SK-N-SH (cell line): Measurements from ENCODE around the gene MLX. TPM values are rescaled to one million over a fixed set of nuclear protein-coding genes. Genes with fewer than 3 reads are reported as not detected.
"Not testable (repeated sequence)": the region's sequence is repeated elsewhere in the genome, so short reads cannot be mapped to it uniquely, and the experiment has no call there.

Source experiments
- CTCF ChIA-PET: fragments of 300-600, 350-600 bp; formaldehyde crosslinking; extraction: SDS; loops from one replicate; lab custom pipeline; 2021; lab: Yijun Ruan, JAX
- POLR2A ChIA-PET: fragments of 350-600 bp; sonication (Branson Sonifier 250); formaldehyde crosslinking; extraction: SDS; loops from one replicate; lab custom pipeline; 2020; ENCODE audit warnings: antibody characterized with exemption, inconsistent platforms; lab: Yijun Ruan, JAX
- DNase-seq: peaks from one replicate; pipeline ENCODE4 v3.0.0; 2012
- H2AFZ ChIP-seq: fragments of 200-600 bp; sonication (generic); 2 replicates; pipeline ENCODE4 v1.8.1; 2016; ENCODE audit warnings: antibody characterized with exemption, mild to moderate bottlenecking, low read depth
- H3F3A ChIP-seq: fragments of 200-600 bp; sonication (generic); replicated peaks from 2 replicates; pipeline ENCODE3; 2016; ENCODE audit warnings: antibody characterized with exemption, mild to moderate bottlenecking; ENCODE audit not compliant: insufficient read depth
- H3K27ac ChIP-seq, 2 experiments: fragments of 200-500 bp in 1 of 2; fragments of 200-600 bp in 1 of 2; sonication (Bioruptor generic) in 1 of 2; sonication (generic), shearing (Covaris generic) in 1 of 2; 2 replicates each; pipeline versions ENCODE4 v1.5.1 to v1.6.1; 2014 to 2016; ENCODE audit warnings: low read depth in 2 of 2, inconsistent platforms in 1 of 2, low read length in 1 of 2, mild to moderate bottlenecking in 1 of 2, mixed read lengths in 1 of 2
- H3K27me3 ChIP-seq: fragments of 200-600 bp; sonication (generic), shearing (Covaris generic); 2 replicates; pipeline ENCODE4 v1.6.1; 2016; ENCODE audit warnings: mixed run types; ENCODE audit not compliant: insufficient read depth
- H3K36me3 ChIP-seq, 2 experiments: fragments of 200-500 bp in 1 of 2; fragments of 200-600 bp in 1 of 2; sonication (Bioruptor generic) in 1 of 2; sonication (generic) in 1 of 2; replicated peaks in 1 of 2; 2 replicates each; pipeline versions ENCODE3 to v1.5.1; 2014 to 2016; ENCODE audit warnings: low read length in 1 of 2, mild to moderate bottlenecking in 1 of 2; ENCODE audit not compliant: insufficient read depth in 2 of 2, control insufficient read depth in 1 of 2
- H3K4me1 ChIP-seq, 2 experiments: fragments of 200-500 bp in 1 of 2; fragments of 200-600 bp in 1 of 2; sonication (Bioruptor generic) in 1 of 2; sonication (generic), shearing (Covaris generic) in 1 of 2; 2 replicates each; pipeline versions ENCODE4 v1.5.1 to v1.6.1; 2014 to 2016; ENCODE audit warnings: low read depth in 1 of 2, low read length in 1 of 2, mixed run types in 1 of 2; ENCODE audit not compliant: insufficient read depth in 2 of 2, control insufficient read depth in 1 of 2
- H3K4me2 ChIP-seq: fragments of 200-600 bp; sonication (generic), shearing (Covaris generic); 2 replicates; pipeline ENCODE4 v1.6.1; 2017; ENCODE audit warnings: mixed run types
- H3K4me3 ChIP-seq, 2 experiments: fragments of 200-500 bp in 1 of 2; fragments of 200-600 bp in 1 of 2; sonication (Bioruptor generic) in 1 of 2; sonication (generic), shearing (Covaris generic) in 1 of 2; 2 replicates each; pipeline versions ENCODE4 v1.5.1 to v1.8.1; 2014 to 2016; ENCODE audit warnings: low read depth in 2 of 2, inconsistent platforms in 1 of 2, low read length in 1 of 2, mild to moderate bottlenecking in 1 of 2, mixed read lengths in 1 of 2, moderate library complexity in 1 of 2
- H3K79me2 ChIP-seq: fragments of 200-600 bp; sonication (generic); 2 replicates; pipeline ENCODE4 v1.8.1; 2017; ENCODE audit warnings: mild to moderate bottlenecking; ENCODE audit not compliant: insufficient read depth
- H3K9ac ChIP-seq: fragments of 200-600 bp; sonication (generic); 2 replicates; pipeline ENCODE4 v1.6.1; 2017; ENCODE audit warnings: mixed run types
- H3K9me2 ChIP-seq: fragments of 200-600 bp; sonication (generic); 2 replicates; pipeline ENCODE4 v1.6.1; 2017; ENCODE audit warnings: mixed run types
- H3K9me3 ChIP-seq: fragments of 200-600 bp; sonication (generic); 2 replicates; pipeline ENCODE4 v1.6.1; 2017; ENCODE audit warnings: mixed run types, mild to moderate bottlenecking, moderate library complexity
- H4K20me1 ChIP-seq: fragments of 200-600 bp; sonication (generic); 2 replicates; pipeline ENCODE4 v1.6.1; 2017; ENCODE audit warnings: mild to moderate bottlenecking, mixed run types; ENCODE audit not compliant: insufficient read depth
- CHD2 ChIP-seq: fragments of 150-350 bp; IDR thresholded peaks from 2 replicates; pipeline ENCODE4 v1.6.1; 2018; ENCODE audit warnings: low read length; ENCODE audit not compliant: partially characterized antibody
- EP300 ChIP-seq, 2 experiments: IDR thresholded peaks; 2 replicates each; pipeline versions ENCODE4 v1.4.0 to v1.6.1; 2012; ENCODE audit warnings: borderline replicate concordance in 1 of 2, low read depth in 1 of 2, low read length in 1 of 2
- FOSL2 ChIP-seq: IDR thresholded peaks from 2 replicates; pipeline ENCODE4 v1.4.0; 2012; ENCODE audit warnings: low read depth, mild to moderate bottlenecking, moderate library complexity, borderline replicate concordance
- FOXJ3 ChIP-seq: sonication (generic); formaldehyde crosslinking; IDR thresholded peaks from 2 replicates; pipeline ENCODE4 v1.5.1; 2020; ENCODE audit warnings: mild to moderate bottlenecking, missing genetic modification reagents
- GABPA ChIP-seq: IDR thresholded peaks from 2 replicates; pipeline ENCODE4 v1.4.0; 2012; ENCODE audit warnings: low read depth, mild to moderate bottlenecking
- GATA2 ChIP-seq: sonication (generic); formaldehyde crosslinking; IDR thresholded peaks from 2 replicates; pipeline ENCODE4 v1.5.0; 2020; ENCODE audit warnings: mild to moderate bottlenecking, missing genetic modification reagents
- JUND ChIP-seq: IDR thresholded peaks from 2 replicates; pipeline ENCODE4 v1.4.0; 2012
- MXI1 ChIP-seq: IDR thresholded peaks from 2 replicates; pipeline ENCODE4 v1.6.1; 2012; ENCODE audit warnings: mild to moderate bottlenecking, low read depth, low read length, improper control_type of control experiment
- NFIC ChIP-seq: IDR thresholded peaks from 2 replicates; pipeline ENCODE4 v1.4.0; 2012; ENCODE audit warnings: borderline replicate concordance
- NRF1 ChIP-seq: IDR thresholded peaks from 2 replicates; pipeline ENCODE4 v1.6.1; 2012; ENCODE audit warnings: low read depth, mild to moderate bottlenecking, low read length
- RFX5 ChIP-seq: IDR thresholded peaks from 2 replicates; pipeline ENCODE4 v1.6.1; 2012; ENCODE audit warnings: mild to moderate bottlenecking, improper control_type of control experiment, low read length
- TCF12 ChIP-seq: IDR thresholded peaks from 2 replicates; pipeline ENCODE4 v1.4.0; 2012
- YY1 ChIP-seq: IDR thresholded peaks from 2 replicates; pipeline ENCODE4 v1.4.0; 2012; ENCODE audit warnings: low read depth, mild to moderate bottlenecking
- whole genome bisulfite sequencing: methylation state at CpG from one replicate; pipeline ENCODE4 v1.1.6; 2017; ENCODE audit warnings: low lambda C conversion rate; 5-methylcytosine and 5-hydroxymethylcytosine counted together
- polyA plus RNA-seq, 3 experiments: library from polyadenylated mRNA; depleted of rRNA; stranded (reverse); fragments of >200 nt; gene quantifications; 2 replicates each; pipeline ENCODE4 v1.2.3, GENCODE V29; 2012
- TF ChIP-seq, protein P1 (sequence below): fragments of 150-350 bp; IDR thresholded peaks from 2 replicates; pipeline ENCODE4 v1.6.1; 2017; ENCODE audit warnings: antibody characterized with exemption, low read length, low read depth, borderline replicate concordance
- TF ChIP-seq, protein P2 (sequence below): IDR thresholded peaks from 2 replicates; pipeline ENCODE4 v1.4.0; 2012; ENCODE audit warnings: low read depth, borderline replicate concordance
- TF ChIP-seq, protein P3 (sequence below): fragments of 200-600 bp; sonication (generic); IDR thresholded peaks from 2 replicates; pipeline ENCODE4 v1.6.1; 2017; ENCODE audit warnings: antibody characterized with exemption, mild to moderate bottlenecking, moderate library complexity
- TF ChIP-seq, protein P4 (sequence below): IDR thresholded peaks from 2 replicates; pipeline ENCODE4 v1.4.0; 2012; ENCODE audit warnings: low read depth

MLX gene
- polyA plus RNA-seq, 1 of the 3 experiments (the other 2 are of a cell fraction) = 44.5 TPM

DNA sequence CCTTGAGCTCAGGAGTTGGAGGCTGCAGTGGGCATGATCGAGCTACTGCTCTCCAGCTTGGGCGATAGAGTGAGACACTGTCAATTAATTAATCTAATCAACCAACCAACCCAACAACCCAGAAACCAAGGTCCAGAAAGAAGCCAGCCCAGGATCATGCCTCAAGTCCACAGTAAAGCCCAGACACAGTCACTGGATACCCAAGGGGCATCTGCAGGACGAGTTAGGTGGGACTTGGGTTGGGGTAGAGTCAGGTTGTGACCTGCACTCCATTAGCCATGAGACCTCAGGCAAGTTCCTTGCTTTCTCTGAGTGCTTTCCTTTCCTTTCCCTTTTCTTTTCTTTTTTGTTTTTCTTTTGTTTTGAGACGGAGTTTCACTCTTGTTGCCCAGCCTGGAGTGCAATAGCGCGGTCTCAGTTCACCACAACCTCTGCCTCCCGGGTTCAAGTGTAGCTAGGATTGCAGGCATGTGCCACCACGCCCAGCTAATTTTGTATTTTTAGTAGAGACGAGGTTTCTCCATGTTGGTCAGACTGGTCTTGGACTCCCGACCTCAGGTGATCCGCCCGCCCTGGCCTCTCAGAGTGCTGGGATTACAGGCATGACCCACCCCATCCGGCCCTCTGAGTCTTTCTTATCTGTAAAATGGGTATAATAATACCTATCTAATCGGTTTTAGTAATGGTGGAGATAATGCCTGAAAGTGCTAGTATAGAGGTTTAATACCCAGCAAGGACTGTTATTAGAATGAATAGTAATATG is 17.7 kb upstream of the MLX start:
- Histone ChIP-seq H4K20me1 (no peaks in the 10 kb centered on the region), H3K9me2 (no peaks in the 10 kb centered on the region), H3K27ac (no peak overlapping the region), H3K79me2 (peaks cover 35% of the 10 kb centered on the region; the same call in 1 of the 2 replicates), H3K27me3 (no peaks in the 10 kb centered on the region), H3K9me3 (no peaks in the 10 kb centered on the region), H3K9ac (no peak overlapping the region), H3K36me3 (peaks cover 3 to 9% of the 10 kb centered on the region in 2 experiments), H3K4me2 (no peak overlapping the region), H3F3A (peaks cover 8% of the 10 kb centered on the region), H3K4me1 (peaks cover 2 to 14% of the 10 kb centered on the region in 2 experiments; a peak in 1 of 4 replicates), H2AFZ (no peak overlapping the region), H3K4me3 (no peak overlapping the region)
- no peak for DNase-seq
- WGBS = 84% methylated on average over 14 of the region's 14 CpGs
- CTCF ChIA-PET = no interaction called here
- POLR2A ChIA-PET = no interaction called here
- no peak for TF ChIP-seq FOSL2
- TF ChIP-seq JUND = no peak
- TF ChIP-seq FOXJ3 (CRISPR knock-in tag) = no peak
- TF ChIP-seq NRF1 = no peak
- no peak for TF ChIP-seq MXI1
- TF ChIP-seq NFIC = no peak
- TF ChIP-seq RFX5 = no peak
- TF ChIP-seq, protein P1, sequence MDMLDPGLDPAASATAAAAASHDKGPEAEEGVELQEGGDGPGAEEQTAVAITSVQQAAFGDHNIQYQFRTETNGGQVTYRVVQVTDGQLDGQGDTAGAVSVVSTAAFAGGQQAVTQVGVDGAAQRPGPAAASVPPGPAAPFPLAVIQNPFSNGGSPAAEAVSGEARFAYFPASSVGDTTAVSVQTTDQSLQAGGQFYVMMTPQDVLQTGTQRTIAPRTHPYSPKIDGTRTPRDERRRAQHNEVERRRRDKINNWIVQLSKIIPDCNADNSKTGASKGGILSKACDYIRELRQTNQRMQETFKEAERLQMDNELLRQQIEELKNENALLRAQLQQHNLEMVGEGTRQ = no peak
- no peak for TF ChIP-seq GABPA
- no peak for TF ChIP-seq CHD2
- TF ChIP-seq, protein P2, sequence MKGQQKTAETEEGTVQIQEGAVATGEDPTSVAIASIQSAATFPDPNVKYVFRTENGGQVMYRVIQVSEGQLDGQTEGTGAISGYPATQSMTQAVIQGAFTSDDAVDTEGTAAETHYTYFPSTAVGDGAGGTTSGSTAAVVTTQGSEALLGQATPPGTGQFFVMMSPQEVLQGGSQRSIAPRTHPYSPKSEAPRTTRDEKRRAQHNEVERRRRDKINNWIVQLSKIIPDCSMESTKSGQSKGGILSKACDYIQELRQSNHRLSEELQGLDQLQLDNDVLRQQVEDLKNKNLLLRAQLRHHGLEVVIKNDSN = no peak
- TF ChIP-seq TCF12 = no peak
- TF ChIP-seq, protein P3, sequence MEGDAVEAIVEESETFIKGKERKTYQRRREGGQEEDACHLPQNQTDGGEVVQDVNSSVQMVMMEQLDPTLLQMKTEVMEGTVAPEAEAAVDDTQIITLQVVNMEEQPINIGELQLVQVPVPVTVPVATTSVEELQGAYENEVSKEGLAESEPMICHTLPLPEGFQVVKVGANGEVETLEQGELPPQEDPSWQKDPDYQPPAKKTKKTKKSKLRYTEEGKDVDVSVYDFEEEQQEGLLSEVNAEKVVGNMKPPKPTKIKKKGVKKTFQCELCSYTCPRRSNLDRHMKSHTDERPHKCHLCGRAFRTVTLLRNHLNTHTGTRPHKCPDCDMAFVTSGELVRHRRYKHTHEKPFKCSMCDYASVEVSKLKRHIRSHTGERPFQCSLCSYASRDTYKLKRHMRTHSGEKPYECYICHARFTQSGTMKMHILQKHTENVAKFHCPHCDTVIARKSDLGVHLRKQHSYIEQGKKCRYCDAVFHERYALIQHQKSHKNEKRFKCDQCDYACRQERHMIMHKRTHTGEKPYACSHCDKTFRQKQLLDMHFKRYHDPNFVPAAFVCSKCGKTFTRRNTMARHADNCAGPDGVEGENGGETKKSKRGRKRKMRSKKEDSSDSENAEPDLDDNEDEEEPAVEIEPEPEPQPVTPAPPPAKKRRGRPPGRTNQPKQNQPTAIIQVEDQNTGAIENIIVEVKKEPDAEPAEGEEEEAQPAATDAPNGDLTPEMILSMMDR = no peak
- TF ChIP-seq YY1 = no peak
- no peak for TF ChIP-seq GATA2 (CRISPR knock-in tag)
- TF ChIP-seq EP300 (IDR thresholded peaks at IDR 0.05; ENCODE audit: borderline replicate concordance in 1 of 2, low read depth in 1 of 2, low read length in 1 of 2) = no peak
- TF ChIP-seq, protein P4, sequence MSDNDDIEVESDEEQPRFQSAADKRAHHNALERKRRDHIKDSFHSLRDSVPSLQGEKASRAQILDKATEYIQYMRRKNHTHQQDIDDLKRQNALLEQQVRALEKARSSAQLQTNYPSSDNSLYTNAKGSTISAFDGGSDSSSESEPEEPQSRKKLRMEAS = no peak

DNA sequence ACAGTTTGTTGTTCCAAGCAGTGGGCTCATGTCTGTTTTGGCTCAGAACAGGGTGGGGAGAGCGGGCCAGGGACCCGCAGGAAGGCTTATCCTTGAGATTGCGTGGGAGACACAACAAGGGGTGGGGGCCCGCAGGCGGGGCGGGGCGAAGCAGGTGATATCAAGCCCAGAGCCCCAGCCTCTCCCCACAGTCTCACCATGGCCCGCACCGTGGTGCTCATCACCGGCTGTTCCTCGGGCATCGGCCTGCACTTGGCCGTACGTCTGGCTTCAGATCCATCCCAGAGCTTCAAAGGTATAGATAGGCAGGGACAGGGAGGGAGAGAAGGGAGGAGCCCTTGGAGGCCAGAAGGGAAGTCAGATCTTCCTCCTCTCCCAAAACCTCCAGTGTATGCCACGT is 14.2 kb upstream of the MLX start, which contains the start of gene HSD17B1:
Gene HSD17B1, plus strand, starts transcription at position 188 of the 400 bp plus-strand sequence. Its CDS starts 11 bp downstream, at position 199.
- ChIA-PET CTCF (interaction anchor here (0.8 kb wide), 1 partner anchor 220 kb away, joined by 4 read pairs; no protein-coding TSS in a partner anchor), POLR2A (interaction anchor here (1.4 kb wide), 1 partner anchor 10 kb away, joined by 9 read pairs; no protein-coding TSS in a partner anchor)
- 97% methylated on average over 11 of the region's 15 CpGs for WGBS

More for the DNA sequence above, 14.2 kb upstream of the MLX start, which contains the start of gene HSD17B1:
- H3K9me2 ChIP-seq, H4K20me1 ChIP-seq, H2AFZ ChIP-seq, DNase-seq, H3K36me3 ChIP-seq, H3K9me3 ChIP-seq, H3K27me3 ChIP-seq: not testable (repeated sequence)
- Histone ChIP-seq H3F3A (peaks cover 11% of the 10 kb centered on the region), H3K9ac (peak within 1 kb of the TSS; percentile 87), H3K79me2 (peaks cover 51% of the 10 kb centered on the region), H3K4me2 (peak within 1 kb of the TSS; percentile 97), H3K4me1 (peaks cover 2 to 20% of the 10 kb centered on the region in 2 experiments; a peak in 1 of 4 replicates), H3K4me3 (peak within 1 kb of the TSS; percentile 79 to 89), H3K27ac (peak within 1 kb of the TSS; percentile 9 to 69; a peak in 2 of 4 replicates)
